A549 (cell line): ENCODE results near the gene ALG14. TPM values are rescaled to one million over a fixed set of nuclear protein-coding genes. Genes with fewer than 3 reads are reported as not detected.
"Not testable (repeated sequence)": the region's sequence is repeated elsewhere in the genome, so short reads cannot be mapped to it uniquely, and the experiment has no call there.

ENCODE experiments used
- ATAC-seq, 2 experiments: fragments of 200-7000 bp in 1 of 2; fragments of >200 bp in 1 of 2; cut with Nextera tagmentation in 1 of 2; cut with Tn5 transposase in 1 of 2; 3 replicates each; pipeline versions ENCODE4 v1.8.0 to v1.9.1; 2018 to 2020; ENCODE audit warnings: mild to moderate bottlenecking in 1 of 2, moderate library complexity in 1 of 2
- CTCF ChIA-PET: fragments of 300-600 bp; sonication (Branson Sonifier 250); formaldehyde crosslinking; extraction: SDS; loops from one replicate; lab custom pipeline; 2021; ENCODE audit warnings: antibody characterized with exemption, inconsistent platforms; lab: Yijun Ruan, JAX
- POLR2A ChIA-PET: fragments of 350-600 bp; formaldehyde crosslinking; extraction: SDS; loops from one replicate; lab custom pipeline; 2021; ENCODE audit warnings: antibody characterized with exemption, inconsistent platforms; lab: Yijun Ruan, JAX
- DNase-seq, 2 experiments: peaks; one replicate each; pipeline versions ENCODE4 v3.0.0 to v3.0.0-alpha.2; 2011 to 2016; ENCODE audit warnings: low read depth in 1 of 2, low spot score in 1 of 2
- FAIRE-seq: peaks from 2 replicates; lab custom pipeline; 2011; peaks lifted over from hg19 to GRCh38; lab: Jason Lieb, UNC
- H3K27ac ChIP-seq, 2 experiments: fragments of >200 bp; sonication (Bioruptor Twin); formaldehyde crosslinking; 3 replicates each; pipeline ENCODE4 v1.5.1; 2016 to 2017
- H3K4me1 ChIP-seq: fragments of >200 bp; sonication (Bioruptor Twin); formaldehyde crosslinking; 3 replicates; pipeline ENCODE4 v1.6.1; 2016
- H3K4me2 ChIP-seq: fragments of >200 bp; sonication (Bioruptor Twin); formaldehyde crosslinking; 3 replicates; pipeline ENCODE4 v1.6.1; 2016
- H3K4me3 ChIP-seq: fragments of >200 bp; sonication (Bioruptor Twin); formaldehyde crosslinking; 3 replicates; pipeline ENCODE4 v1.5.1; 2016
- H3K9me3 ChIP-seq: fragments of >200 bp; sonication (Bioruptor Twin); formaldehyde crosslinking; 3 replicates; pipeline ENCODE4 v1.6.1; 2016
- CEBPB ChIP-seq, 2 experiments: fragments of >200 bp in 1 of 2; sonication (Bioruptor Twin) in 1 of 2; formaldehyde crosslinking in 1 of 2; IDR thresholded peaks; 2 replicates each; pipeline ENCODE4 v1.6.1; 2012 to 2016
- CHD2 ChIP-seq: fragments of 150-350 bp; IDR thresholded peaks from 2 replicates; pipeline ENCODE4 v1.6.1; 2014; ENCODE audit warnings: low read length; ENCODE audit not compliant: partially characterized antibody
- CTCF ChIP-seq: fragments of >200 bp; sonication (Bioruptor Twin); formaldehyde crosslinking; IDR thresholded peaks from 3 replicates; pipeline ENCODE4 v1.5.1; 2016
- EHF ChIP-seq: fragments of 250-450 bp; sonication (Bioruptor Pico); IDR thresholded peaks from 2 replicates; pipeline ENCODE4 v1.5.0; 2020; ENCODE audit warnings: mild to moderate bottlenecking
- ESRRA ChIP-seq: fragments of 150-350 bp; IDR thresholded peaks from 2 replicates; pipeline ENCODE4 v1.6.1; 2014; ENCODE audit warnings: mild to moderate bottlenecking, low read length, borderline replicate concordance
- GATA3 ChIP-seq: IDR thresholded peaks from 2 replicates; pipeline ENCODE4 v1.6.1; 2012; ENCODE audit warnings: borderline replicate concordance
- JUNB ChIP-seq: fragments of >200 bp; sonication (Bioruptor Twin); formaldehyde crosslinking; IDR thresholded peaks from 2 replicates; pipeline ENCODE4 v1.6.1; 2016
- KDM5A ChIP-seq: fragments of 200-600 bp; sonication (generic); IDR thresholded peaks from 2 replicates; pipeline ENCODE4 v1.6.1; 2016; ENCODE audit warnings: antibody characterized with exemption, mild to moderate bottlenecking
- MAFK ChIP-seq: fragments of 450-650 bp; IDR thresholded peaks from 2 replicates; pipeline ENCODE4 v1.6.1; 2014; ENCODE audit not compliant: partially characterized antibody
- NPAS2 ChIP-seq: fragments of 250-450 bp; sonication (Bioruptor Pico); IDR thresholded peaks from 2 replicates; pipeline ENCODE4 v1.8.0; 2022; ENCODE audit warnings: mild to moderate bottlenecking, moderate library complexity, borderline replicate concordance
- NR3C1 ChIP-seq: fragments of >200 bp; sonication (Bioruptor Twin); formaldehyde crosslinking; IDR thresholded peaks from 3 replicates; pipeline ENCODE4 v1.6.1; 2017
- PBX3 ChIP-seq: IDR thresholded peaks from 2 replicates; pipeline ENCODE4 v1.6.1; 2012
- RAD21 ChIP-seq, 2 experiments: fragments of >200 bp in 1 of 2; sonication (Bioruptor Twin) in 1 of 2; formaldehyde crosslinking in 1 of 2; IDR thresholded peaks in 1 of 2; conservative IDR thresholded peaks in 1 of 2; 2 replicates in 1 of 2; 3 replicates in 1 of 2; pipeline ENCODE4 v1.6.1; 2012 to 2018; ENCODE audit warnings: inconsistent platforms in 1 of 2
- REST ChIP-seq: fragments of 200-600 bp; sonication (generic); IDR thresholded peaks from 2 replicates; pipeline ENCODE4 v1.6.1; 2016; ENCODE audit warnings: antibody characterized with exemption, mild to moderate bottlenecking, moderate library complexity
- SMC3 ChIP-seq: fragments of >200 bp; sonication (Bioruptor Twin); formaldehyde crosslinking; IDR thresholded peaks from 3 replicates; pipeline ENCODE4 v1.6.1; 2018; ENCODE audit warnings: inconsistent platforms
- SREBF2 ChIP-seq: fragments of 450-650 bp; IDR thresholded peaks from 2 replicates; pipeline ENCODE4 v1.6.1; 2014; ENCODE audit warnings: mild to moderate bottlenecking, moderate library complexity
- ZC3H11A ChIP-seq: fragments of 450-650 bp; IDR thresholded peaks from 2 replicates; pipeline ENCODE4 v1.6.1; 2014; ENCODE audit warnings: antibody characterized with exemption, mild to moderate bottlenecking
- WGBS: methylation state at CpG from one replicate; pipeline ENCODE4 v1.1.6; 2017; ENCODE audit errors: missing lambda C conversion rate; 5-methylcytosine and 5-hydroxymethylcytosine counted together
- polyA plus RNA-seq, 4 experiments: library from polyadenylated mRNA; depleted of rRNA in 3 of 4; stranded (reverse); fragments of >200 nt; fragmentation: RNase III in 1 of 4; extraction: RNeasy Plus Mini Kit Qiagen cat#74134 plus additional on column Dnase treatment in 1 of 4; gene quantifications; 2 replicates in 3 of 4; 3 replicates in 1 of 4; pipeline ENCODE4 v1.2.3, GENCODE V29; 2011 to 2017

The ALG14 gene
- polyA plus RNA-seq, 2 of the 4 experiments (the other 2 are of a cell fraction): 5.0 to 5.4 TPM

- no peak for TF ChIP-seq EHF (CRISPR knock-in tag)
- no peak for TF ChIP-seq SREBF2
- no peak for TF ChIP-seq ZC3H11A
- no peak for TF ChIP-seq NPAS2 (CRISPR knock-in tag)
- no peak for TF ChIP-seq NR3C1
- no peak for TF ChIP-seq KDM5A
- TF ChIP-seq PBX3: no peak
- no peak for TF ChIP-seq CEBPB (IDR thresholded peaks at IDR 0.05)
- TF ChIP-seq ESRRA: no peak
- no peak for TF ChIP-seq GATA3
These were observed 24.4 kb downstream of the ALG14 start (continued) for GRCh38 chr1:95048317-95048716.

GRCh38 chr1:95047624-95048023 lies 25.1 kb downstream of the ALG14 start:
- POLR2A ChIA-PET, FAIRE-seq: not testable (repeated sequence)

GRCh38 chr1:95046359-95046758 lies 26.4 kb downstream of the ALG14 start:
- POLR2A ChIA-PET: no interaction called here
- no peak overlapping the region for H3K4me3 ChIP-seq
- 0 out of 3 replicates have a peak, but pooled peaks cover 3% of the 10 kb centered on the region for H3K4me1 ChIP-seq
- DNase-seq (no peak), FAIRE-seq (no peak), ATAC-seq (no peak)
- CTCF ChIA-PET: interaction anchor here (8.4 kb wide), 1 partner anchor 193 kb away, joined by 130 read pairs; no protein-coding TSS in a partner anchor
- no peak overlapping the region for H3K27ac ChIP-seq
- peak; percentile 25 for TF ChIP-seq MAFK
- TF ChIP-seq REST: no peak
- no peak for TF ChIP-seq JUNB
- TF ChIP-seq, all 56 proteins: peak for 1
- no peaks in the 10 kb centered on the region for H3K9me3 ChIP-seq
- WGBS: 86% methylated on average over 3 of the region's 3 CpGs
- H3K4me2 ChIP-seq: no peak overlapping the region

More at GRCh38 chr1:95047624-95048023, 25.1 kb downstream of the ALG14 start:
- DNase-seq, ATAC-seq, H3K4me2 ChIP-seq, H3K4me1 ChIP-seq, H3K27ac ChIP-seq, H3K9me3 ChIP-seq, H3K4me3 ChIP-seq: not testable (repeated sequence)
- WGBS: 92% methylated on average over 3 of the region's 3 CpGs
- CTCF ChIA-PET: interaction anchor here (1.2 to 8.4 kb wide), 2 partner anchors 12 to 194 kb away, joined by 4 to 130 read pairs; no protein-coding TSS in a partner anchor

GRCh38 chr1:95043141-95043980 lies 29.4 kb downstream of the ALG14 start:
- WGBS: 29% methylated on average over 11 of the region's 11 CpGs
- ATAC-seq: peak; percentile 93 to 95
- Histone ChIP-seq H3K9me3 (no peaks in the 10 kb centered on the region), H3K4me2 (peak overlapping the region; percentile 49; the same call in 2 of the 3 replicates), H3K4me1 (0 out of 3 replicates have a peak, but pooled peaks cover 3% of the 10 kb centered on the region), H3K4me3 (no peak overlapping the region), H3K27ac (peak overlapping the region in 1 of 2 experiments; percentile 35; a peak in 2 of 6 replicates)
- TF ChIP-seq CTCF: peak; percentile 95
- TF ChIP-seq CHD2: no peak
- peak; percentile 90 to 92 for TF ChIP-seq RAD21 (conservative IDR thresholded peaks at IDR 0.05 in 1 of 2, IDR thresholded peaks at IDR 0.05 in 1 of 2)
- peak; percentile 92 for TF ChIP-seq SMC3
- ChIA-PET CTCF (interaction anchor here (0.6 to 8.4 kb wide), 54 partner anchors 8 to 961 kb away, joined by 3 to 130 read pairs (median 4); partner anchors contain the start of genes RWDD3, SLC44A3 and TLCD4), POLR2A (interaction anchor here (0.6 kb wide), 1 partner anchor 189 kb away, joined by 5 read pairs; no protein-coding TSS in a partner anchor)
- no peak for FAIRE-seq
- DNase-seq: peak; percentile 66 to 78
